IMR-90 (cell line): ENCODE data around the gene NLRP1.

Source experiments
- BHLHE40 ChIP-seq: fragments of 150-350 bp; IDR thresholded peaks from 2 replicates; pipeline ENCODE4 v1.6.1; 2016; ENCODE audit warnings: mild to moderate bottlenecking, low read depth, low read length
- CEBPB ChIP-seq: IDR thresholded peaks from 2 replicates; pipeline ENCODE4 v1.6.1; 2012; ENCODE audit warnings: low read depth, low read length, improper control_type of control experiment
- CHD1 ChIP-seq: IDR thresholded peaks from 2 replicates; pipeline ENCODE4 v1.6.1; 2012; ENCODE audit warnings: low read depth, low read length, improper control_type of control experiment
- CTCF ChIP-seq: conservative IDR thresholded peaks from 2 replicates; pipeline ENCODE4 v1.5.1; 2012; ENCODE audit warnings: mild to moderate bottlenecking, low read depth, low read length, improper control_type of control experiment
- MAZ ChIP-seq: IDR thresholded peaks from 2 replicates; pipeline ENCODE4 v1.6.1; 2012; ENCODE audit warnings: low read depth, mild to moderate bottlenecking, low read length, improper control_type of control experiment, moderate library complexity, borderline replicate concordance
- NFE2L2 ChIP-seq: fragments of 150-350 bp; IDR thresholded peaks from 2 replicates; pipeline ENCODE4 v1.6.1; 2016; ENCODE audit warnings: low read depth, mild to moderate bottlenecking, low read length
- POLR2A ChIP-seq: IDR thresholded peaks from 2 replicates; pipeline ENCODE4 v1.6.1; 2012; ENCODE audit warnings: mild to moderate bottlenecking, low read depth, low read length
- USF2 ChIP-seq: fragments of 150-350 bp; IDR thresholded peaks from 2 replicates; pipeline ENCODE4 v1.6.1; 2017; ENCODE audit warnings: mild to moderate bottlenecking, antibody characterized with exemption, low read length, low read depth
- TF ChIP-seq, protein P1 (sequence below): fragments of 150-350 bp; IDR thresholded peaks from 2 replicates; pipeline ENCODE4 v1.6.1; 2016; ENCODE audit warnings: low read depth, mild to moderate bottlenecking, low read length, moderate library complexity, borderline replicate concordance

DNA sequence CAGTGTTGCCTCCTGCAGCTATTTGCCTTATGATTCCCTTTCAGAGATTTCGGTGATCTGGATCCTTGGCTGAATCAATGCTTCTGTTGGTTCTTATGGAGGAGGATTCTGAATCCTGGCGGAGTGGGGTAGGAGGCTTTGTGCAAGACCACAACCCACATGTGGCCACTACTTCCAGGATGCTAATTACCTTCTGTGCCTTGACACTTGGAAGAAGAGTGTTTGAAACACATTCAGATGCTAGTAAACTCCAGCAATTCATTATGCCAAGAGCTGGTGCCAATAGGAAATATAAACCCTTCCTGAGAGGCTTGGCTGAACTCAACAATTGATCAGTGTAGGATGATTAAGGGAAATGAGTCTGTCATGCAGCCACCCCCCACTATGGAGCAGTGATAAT is 12.1 kb upstream of the NLRP1 start:
- TF ChIP-seq CTCF (no peak), BHLHE40 (no peak), CEBPB (no peak), MAZ (no peak), USF2 (no peak), POLR2A (no peak), NFE2L2 (no peak), CHD1 (no peak)
- TF ChIP-seq, protein P1, sequence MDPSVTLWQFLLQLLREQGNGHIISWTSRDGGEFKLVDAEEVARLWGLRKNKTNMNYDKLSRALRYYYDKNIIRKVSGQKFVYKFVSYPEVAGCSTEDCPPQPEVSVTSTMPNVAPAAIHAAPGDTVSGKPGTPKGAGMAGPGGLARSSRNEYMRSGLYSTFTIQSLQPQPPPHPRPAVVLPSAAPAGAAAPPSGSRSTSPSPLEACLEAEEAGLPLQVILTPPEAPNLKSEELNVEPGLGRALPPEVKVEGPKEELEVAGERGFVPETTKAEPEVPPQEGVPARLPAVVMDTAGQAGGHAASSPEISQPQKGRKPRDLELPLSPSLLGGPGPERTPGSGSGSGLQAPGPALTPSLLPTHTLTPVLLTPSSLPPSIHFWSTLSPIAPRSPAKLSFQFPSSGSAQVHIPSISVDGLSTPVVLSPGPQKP, result no peak
